ENCODE data around the gene OXGR1. TPM values are rescaled to one million over a fixed set of nuclear protein-coding genes. Genes with fewer than 3 reads are reported as not detected.

The OXGR1 gene
- total RNA-seq, 1 donor from 2014 or later: not detected

GRCh38 chr13:96968027-96968426 is 26.2 kb downstream of the OXGR1 start:
- no peak overlapping the region for H3K4me3 ChIP-seq
- H3K27me3 ChIP-seq (ENCODE audit: low read depth): no peaks in the 10 kb centered on the region
- intact Hi-C loops (cut with micrococcal nuclease): no loop called here
- H3K4me1 ChIP-seq: no peaks in the 10 kb centered on the region
- peaks cover 52% of the 10 kb centered on the region for H3K9me3 ChIP-seq (replicated peaks)
- H3K36me3 ChIP-seq: no peaks in the 10 kb centered on the region
- no peak for DNase-seq
- no peak for TF ChIP-seq CTCF (IDR thresholded peaks at IDR 0.05; ENCODE audit: borderline replicate concordance)
- no peak overlapping the region for H3K27ac ChIP-seq (replicated peaks)

GRCh38 chr13:96967248-96967745 is 27.0 kb downstream of the OXGR1 start:
- intact Hi-C loops (cut with micrococcal nuclease): no loop called here
- no peaks in the 10 kb centered on the region for H3K4me1 ChIP-seq
- H3K9me3 ChIP-seq (replicated peaks): peaks cover 52% of the 10 kb centered on the region
- no peak overlapping the region for H3K27ac ChIP-seq (replicated peaks)
- DNase-seq: no peak
- no peak overlapping the region for H3K4me3 ChIP-seq
- TF ChIP-seq CTCF (IDR thresholded peaks at IDR 0.05; ENCODE audit: borderline replicate concordance): no peak
- no peaks in the 10 kb centered on the region for H3K36me3 ChIP-seq
- H3K27me3 ChIP-seq (ENCODE audit: low read depth): no peaks in the 10 kb centered on the region

- intact Hi-C loops (cut with micrococcal nuclease): no loop called here
- no peaks in the 10 kb centered on the region for H3K4me1 ChIP-seq
- no peak for DNase-seq
- H3K36me3 ChIP-seq: no peaks in the 10 kb centered on the region
- H3K4me3 ChIP-seq: no peak overlapping the region
- no peak overlapping the region for H3K27ac ChIP-seq (replicated peaks)
- no peaks in the 10 kb centered on the region for H3K27me3 ChIP-seq (ENCODE audit: low read depth)
- TF ChIP-seq CTCF (IDR thresholded peaks at IDR 0.05; ENCODE audit: borderline replicate concordance): no peak
- peaks cover 52% of the 10 kb centered on the region for H3K9me3 ChIP-seq (replicated peaks)
Measured at GRCh38 chr13:96966415-96967102, 27.7 kb downstream of the OXGR1 start.

GRCh38 chr13:96963786-96964475 is 30.3 kb downstream of the OXGR1 start:
- TF ChIP-seq CTCF (IDR thresholded peaks at IDR 0.05; ENCODE audit: borderline replicate concordance): no peak
- H3K27ac ChIP-seq (replicated peaks): no peak overlapping the region
- no peak for DNase-seq
- no peaks in the 10 kb centered on the region for H3K27me3 ChIP-seq (ENCODE audit: low read depth)
- no peaks in the 10 kb centered on the region for H3K4me1 ChIP-seq
- intact Hi-C loops (cut with micrococcal nuclease): no loop called here
- peaks cover 33% of the 10 kb centered on the region for H3K9me3 ChIP-seq (replicated peaks)
- H3K36me3 ChIP-seq: no peaks in the 10 kb centered on the region
- H3K4me3 ChIP-seq: no peak overlapping the region

GRCh38 chr13:96960379-96960778 is 33.9 kb downstream of the OXGR1 start:
- H3K9me3 ChIP-seq (replicated peaks): no peaks in the 10 kb centered on the region
- H3K4me1 ChIP-seq: no peaks in the 10 kb centered on the region
- no peak overlapping the region for H3K4me3 ChIP-seq
- no peak overlapping the region for H3K27ac ChIP-seq (replicated peaks)
- DNase-seq: no peak
- intact Hi-C loops (cut with micrococcal nuclease): no loop called here
- TF ChIP-seq CTCF (IDR thresholded peaks at IDR 0.05; ENCODE audit: borderline replicate concordance): no peak
- H3K36me3 ChIP-seq: no peaks in the 10 kb centered on the region
- no peaks in the 10 kb centered on the region for H3K27me3 ChIP-seq (ENCODE audit: low read depth)

All from left ventricle myocardium inferior (tissue), 1 donor.